PC-9 (cell line): ENCODE data around the gene CCT5.

Experiments
- EZH2 ChIP-seq: fragments of 200-600 bp; sonication (generic); IDR thresholded peaks from 2 replicates; pipeline ENCODE4 v1.8.0; 2017; ENCODE audit warnings: antibody characterized with exemption, low read depth
- TF ChIP-seq, protein P1 (sequence below): fragments of 200-600 bp; sonication (generic); conservative IDR thresholded peaks from 2 replicates; pipeline ENCODE4 v1.6.1; 2017; ENCODE audit warnings: mixed run types, antibody characterized with exemption, mild to moderate bottlenecking, moderate library complexity

DNA sequence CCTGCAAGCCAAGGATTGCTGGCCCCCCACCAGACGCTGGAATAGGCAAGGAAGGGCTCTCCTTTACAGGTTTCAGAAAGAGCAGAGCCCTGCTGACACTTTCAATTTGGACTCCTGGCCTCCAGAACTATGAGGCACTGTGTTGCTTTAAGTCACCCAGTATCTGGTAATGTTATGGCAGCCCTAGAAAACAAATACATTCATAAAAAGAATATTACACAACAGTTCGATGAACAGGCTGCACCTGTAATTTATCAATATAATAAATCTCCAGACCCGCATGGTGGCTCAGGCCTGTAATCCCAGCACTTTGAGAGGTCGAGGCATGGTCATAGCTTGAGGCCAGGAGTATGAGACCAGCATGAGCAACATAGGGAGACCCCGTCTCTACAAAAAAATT, 50.2 kb downstream of the CCT5 start:
- TF ChIP-seq, protein P1, sequence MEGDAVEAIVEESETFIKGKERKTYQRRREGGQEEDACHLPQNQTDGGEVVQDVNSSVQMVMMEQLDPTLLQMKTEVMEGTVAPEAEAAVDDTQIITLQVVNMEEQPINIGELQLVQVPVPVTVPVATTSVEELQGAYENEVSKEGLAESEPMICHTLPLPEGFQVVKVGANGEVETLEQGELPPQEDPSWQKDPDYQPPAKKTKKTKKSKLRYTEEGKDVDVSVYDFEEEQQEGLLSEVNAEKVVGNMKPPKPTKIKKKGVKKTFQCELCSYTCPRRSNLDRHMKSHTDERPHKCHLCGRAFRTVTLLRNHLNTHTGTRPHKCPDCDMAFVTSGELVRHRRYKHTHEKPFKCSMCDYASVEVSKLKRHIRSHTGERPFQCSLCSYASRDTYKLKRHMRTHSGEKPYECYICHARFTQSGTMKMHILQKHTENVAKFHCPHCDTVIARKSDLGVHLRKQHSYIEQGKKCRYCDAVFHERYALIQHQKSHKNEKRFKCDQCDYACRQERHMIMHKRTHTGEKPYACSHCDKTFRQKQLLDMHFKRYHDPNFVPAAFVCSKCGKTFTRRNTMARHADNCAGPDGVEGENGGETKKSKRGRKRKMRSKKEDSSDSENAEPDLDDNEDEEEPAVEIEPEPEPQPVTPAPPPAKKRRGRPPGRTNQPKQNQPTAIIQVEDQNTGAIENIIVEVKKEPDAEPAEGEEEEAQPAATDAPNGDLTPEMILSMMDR = no peak
- no peak for TF ChIP-seq EZH2
